GM12878 (cell line): ENCODE data around the gene ZACN. TPM values are rescaled to one million over a fixed set of nuclear protein-coding genes. Genes with fewer than 3 reads are reported as not detected.

Source experiments
- CEBPZ ChIP-seq: fragments of 150-350 bp; IDR thresholded peaks from 2 replicates; pipeline ENCODE4 v1.6.1; 2016; ENCODE audit warnings: low read depth, low read length
- FOXK2 ChIP-seq: fragments of 450-650 bp; IDR thresholded peaks from 2 replicates; pipeline ENCODE4 v1.6.1; 2017; ENCODE audit warnings: mild to moderate bottlenecking, moderate library complexity
- GABPA ChIP-seq: IDR thresholded peaks from 2 replicates; pipeline ENCODE4 v1.6.1; 2014; ENCODE audit warnings: antibody characterized with exemption, low read depth, mild to moderate bottlenecking, inconsistent platforms
- HSF1 ChIP-seq: fragments of 150-350 bp; IDR thresholded peaks from 2 replicates; pipeline ENCODE4 v1.6.1; 2014; ENCODE audit warnings: mild to moderate bottlenecking, low read depth, low read length
- IRF3 ChIP-seq: fragments of 450-650 bp; IDR thresholded peaks from 2 replicates; pipeline ENCODE4 v1.6.1; 2014; ENCODE audit warnings: mild to moderate bottlenecking
- PAX5 ChIP-seq: IDR thresholded peaks from 2 replicates; pipeline ENCODE4 v1.6.1; 2011; ENCODE audit warnings: low read depth, low read length, borderline replicate concordance
- RELA ChIP-seq: fragments of 450-650 bp; IDR thresholded peaks from 2 replicates; pipeline ENCODE4 v1.8.0; 2014; ENCODE audit warnings: borderline replicate concordance; ENCODE audit not compliant: partially characterized antibody
- REST ChIP-seq: IDR thresholded peaks from 2 replicates; pipeline ENCODE4 v1.6.1; 2012; ENCODE audit warnings: mild to moderate bottlenecking, low read depth, low read length
- STAT3 ChIP-seq: IDR thresholded peaks from 2 replicates; pipeline ENCODE4 v1.6.1; 2011; ENCODE audit warnings: low read depth, low read length, improper control_type of control experiment
- ZBTB40 ChIP-seq: fragments of 450-650 bp; IDR thresholded peaks from 2 replicates; pipeline ENCODE4 v1.6.1; 2016; ENCODE audit warnings: mild to moderate bottlenecking, moderate library complexity, borderline replicate concordance
- ZNF217 ChIP-seq: fragments of 450-650 bp; IDR thresholded peaks from 2 replicates; pipeline ENCODE4 v1.6.1; 2017; ENCODE audit warnings: antibody characterized with exemption, mild to moderate bottlenecking
- polyA plus RNA-seq, 11 experiments: library from polyadenylated mRNA; depleted of rRNA in 4 of 11; unstranded in 6 of 11; stranded (reverse) in 5 of 11; fragments of >200 nt; fragmentation: Nextera tagmentation in 4 of 11; fragmentation: Illumina TruSeq in 1 of 11; extraction: Ambion mirVana in 4 of 11; extraction: Trizol in 1 of 11; gene quantifications; 1 replicate in 1 of 11; 2 replicates in 10 of 11; pipeline versions ENCODE4 v1.2.1 to v1.2.3, GENCODE V29; 2011 to 2016; ENCODE audit warnings: inconsistent platforms in 2 of 11, missing spikeins in 2 of 11, low read depth in 1 of 11
- total RNA-seq, 4 experiments: library from RNA; depleted of rRNA in 3 of 4; stranded (reverse); fragments of >200 nt in 3 of 4; fragmentation: Illumina TruSeq in 1 of 4; extraction: Trizol in 1 of 4; gene quantifications; 2 replicates each; pipeline versions ENCODE4 v1.2.1 to v1.2.3, GENCODE V29; 2013 to 2021

Gene ZACN
- total and polyA plus RNA-seq, 10 of the 15 experiments (the other 5 are each of a cell fraction or from before 2014, with no cell fraction given): 0.06 to 11.3 (median 0.47) TPM; not detected in 2

GRCh38 chr17:76103274-76104139, 24.5 kb downstream of the ZACN start, which contains the start of gene EXOC7 (continued):
- no peak for TF ChIP-seq REST
- peak; percentile 81; the same call in 1 of the 2 replicates for TF ChIP-seq ZBTB40
- TF ChIP-seq FOXK2: 0 out of 2 replicates have a peak, but pooled peaks have one; percentile 6
- TF ChIP-seq HSF1: no peak; the same call in 1 of the 2 replicates
- peak; percentile 20 for TF ChIP-seq RELA
- no peak for TF ChIP-seq STAT3
- TF ChIP-seq GABPA: peak; percentile 80
- TF ChIP-seq IRF3: no peak
- TF ChIP-seq ZNF217: no peak
- no peak for TF ChIP-seq CEBPZ
- no peak for TF ChIP-seq PAX5
